ENCODE measurements around the gene SNAP47.

GRCh38 chr1:227757781-227758180, 22.5 kb downstream of the SNAP47 start:
- TF ChIP-seq, protein P1, sequence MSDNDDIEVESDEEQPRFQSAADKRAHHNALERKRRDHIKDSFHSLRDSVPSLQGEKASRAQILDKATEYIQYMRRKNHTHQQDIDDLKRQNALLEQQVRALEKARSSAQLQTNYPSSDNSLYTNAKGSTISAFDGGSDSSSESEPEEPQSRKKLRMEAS (IDR thresholded peaks at IDR 0.05), result no peak
- TF ChIP-seq TEAD4 (IDR thresholded peaks at IDR 0.05), result no peak
- no peak for TF ChIP-seq USF1 (IDR thresholded peaks at IDR 0.05)
- no peak for TF ChIP-seq FOXM1 (IDR thresholded peaks at IDR 0.05; ENCODE audit: borderline replicate concordance, low read depth)
- TF ChIP-seq CEBPB (IDR thresholded peaks at IDR 0.05), result no peak
- TF ChIP-seq REST (IDR thresholded peaks at IDR 0.05; ENCODE audit: low read depth), result no peak
- no peak for TF ChIP-seq RAD21 (IDR thresholded peaks at IDR 0.05; ENCODE audit: low read depth)
- TF ChIP-seq EP300 (IDR thresholded peaks at IDR 0.05; ENCODE audit: borderline replicate concordance), result no peak
- TF ChIP-seq ZBTB7A (IDR thresholded peaks at IDR 0.05; ENCODE audit: low read depth), result no peak
- no peak for TF ChIP-seq CREB1 (IDR thresholded peaks at IDR 0.05; ENCODE audit: low read depth)
- TF ChIP-seq EGR1 (IDR thresholded peaks at IDR 0.05), result no peak
- TF ChIP-seq TAF1 (IDR thresholded peaks at IDR 0.05; ENCODE audit: low read depth), result no peak
- no peak for TF ChIP-seq NFIC (IDR thresholded peaks at IDR 0.05)
